Activated CD8-positive, alpha-beta T cell treated with anti-CD3 and anti-CD28 coated beads for 36 hours (primary cell): Measurements from ENCODE around the gene ERBB2. TPM values are rescaled to one million over a fixed set of nuclear protein-coding genes. Genes with fewer than 3 reads are reported as not detected.
"Not testable (repeated sequence)": the region's sequence is repeated elsewhere in the genome, so short reads cannot be mapped to it uniquely, and the experiment has no call there.

Source experiments
- ATAC-seq: fragments of 200-7000 bp; cut with Tn5 transposase; one replicate; pipeline ENCODE4 v1.10.0; 2021; ENCODE audit warnings: mild to moderate bottlenecking, moderate library complexity
- CTCF ChIA-PET: fragments of 350-600 bp; sonication (Branson Sonifier 250); formaldehyde crosslinking; loops from one replicate; lab custom pipeline; 2021; ENCODE audit warnings: antibody characterized with exemption; lab: Charles Lee
- POLR2A ChIA-PET: fragments of 350-600 bp; sonication (Branson Sonifier 250); formaldehyde crosslinking; loops from one replicate; lab custom pipeline; 2021; ENCODE audit warnings: antibody characterized with exemption; lab: Charles Lee
- DNase-seq: peaks from one replicate; pipeline ENCODE4 v3.0.0-alpha.2; 2020
- H3K27ac Mint-ChIP-seq: one replicate; pipeline ENCODE4 v1.8.0; 2021; ENCODE audit warnings: mild to moderate bottlenecking, mixed read lengths
- H3K27me3 Mint-ChIP-seq: one replicate; pipeline ENCODE4 v1.8.0; 2021; ENCODE audit warnings: mixed read lengths
- H3K36me3 Mint-ChIP-seq: one replicate; pipeline ENCODE4 v1.8.0; 2021; ENCODE audit warnings: low read depth, mixed read lengths
- H3K4me1 Mint-ChIP-seq: one replicate; pipeline ENCODE4 v1.8.0; 2021; ENCODE audit warnings: low read depth, mixed read lengths
- H3K4me3 Mint-ChIP-seq: one replicate; pipeline ENCODE4 v1.8.0; 2021; ENCODE audit warnings: mild to moderate bottlenecking, moderate library complexity, mixed read lengths
- H3K9me3 Mint-ChIP-seq: one replicate; pipeline ENCODE4 v1.8.0; 2021; ENCODE audit warnings: mixed read lengths
- intact Hi-C: fragments of 100-400 bp; cut with micrococcal nuclease; formaldehyde crosslinking; loops from one replicate; pipeline ENCODE4 v1.10.0; 2022
- total RNA-seq, 2 experiments: library from RNA; stranded (reverse); gene quantifications; one replicate each; pipeline ENCODE4 v1.2.3, GENCODE V29; 2021
- TF ChIP-seq, protein P1 (sequence below): fragments of 200-600 bp; IDR thresholded peaks from one replicate; pipeline ENCODE4 v1.8.0; 2022; ENCODE audit warnings: antibody characterized with exemption, mild to moderate bottlenecking

Gene ERBB2
- total RNA-seq, 2 experiments from 2014 or later = 5.2 TPM

- ChIA-PET CTCF (interaction anchor here (1.0 to 2.6 kb wide), 4 partner anchors 35 to 398 kb away, joined by 3 to 9 read pairs (median 4); no protein-coding TSS in a partner anchor), POLR2A (interaction anchor here (0.7 to 2.7 kb wide), 4 partner anchors 13 to 36 kb away, joined by 3 to 15 read pairs (median 4); no protein-coding TSS in a partner anchor)
- peak overlapping the region; percentile 93 for H3K4me3 Mint-ChIP-seq
- intact Hi-C loops = loop anchor here (5.0 kb wide), 1 partner anchor 43 kb away; the partner anchor contains the start of gene MIEN1
- no peaks in the 10 kb centered on the region for H3K9me3 Mint-ChIP-seq
- H3K36me3 Mint-ChIP-seq = peaks cover 6% of the 10 kb centered on the region
- H3K27me3 Mint-ChIP-seq = no peaks in the 10 kb centered on the region
- DNase-seq (no peak), ATAC-seq (no peak)
- peaks cover 20% of the 10 kb centered on the region for H3K4me1 Mint-ChIP-seq
- H3K27ac Mint-ChIP-seq = peak overlapping the region; percentile 93
- TF ChIP-seq, protein P1, sequence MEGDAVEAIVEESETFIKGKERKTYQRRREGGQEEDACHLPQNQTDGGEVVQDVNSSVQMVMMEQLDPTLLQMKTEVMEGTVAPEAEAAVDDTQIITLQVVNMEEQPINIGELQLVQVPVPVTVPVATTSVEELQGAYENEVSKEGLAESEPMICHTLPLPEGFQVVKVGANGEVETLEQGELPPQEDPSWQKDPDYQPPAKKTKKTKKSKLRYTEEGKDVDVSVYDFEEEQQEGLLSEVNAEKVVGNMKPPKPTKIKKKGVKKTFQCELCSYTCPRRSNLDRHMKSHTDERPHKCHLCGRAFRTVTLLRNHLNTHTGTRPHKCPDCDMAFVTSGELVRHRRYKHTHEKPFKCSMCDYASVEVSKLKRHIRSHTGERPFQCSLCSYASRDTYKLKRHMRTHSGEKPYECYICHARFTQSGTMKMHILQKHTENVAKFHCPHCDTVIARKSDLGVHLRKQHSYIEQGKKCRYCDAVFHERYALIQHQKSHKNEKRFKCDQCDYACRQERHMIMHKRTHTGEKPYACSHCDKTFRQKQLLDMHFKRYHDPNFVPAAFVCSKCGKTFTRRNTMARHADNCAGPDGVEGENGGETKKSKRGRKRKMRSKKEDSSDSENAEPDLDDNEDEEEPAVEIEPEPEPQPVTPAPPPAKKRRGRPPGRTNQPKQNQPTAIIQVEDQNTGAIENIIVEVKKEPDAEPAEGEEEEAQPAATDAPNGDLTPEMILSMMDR = no peak
Measured at GRCh38 chr17:39688945-39689344, 10.9 kb upstream of the ERBB2 start.

DNA sequence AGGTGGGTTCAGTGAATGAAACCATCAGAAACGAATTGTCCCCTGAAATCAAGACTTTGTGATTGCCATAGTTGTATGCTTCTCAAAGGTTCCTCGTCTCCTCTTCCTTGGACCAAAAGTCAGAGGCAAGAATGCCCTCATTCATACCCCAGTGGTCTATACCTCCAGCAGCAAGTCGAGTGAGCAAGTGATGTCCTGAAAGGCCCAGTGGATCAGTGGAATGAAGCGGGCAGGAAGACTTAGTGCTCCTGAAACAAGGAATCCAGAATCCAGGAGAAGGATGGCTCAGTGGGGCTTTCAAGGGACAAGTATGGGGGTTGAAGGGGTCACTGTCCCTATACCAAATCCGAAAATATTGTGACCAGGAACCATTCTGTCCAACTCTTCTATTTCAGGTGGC lies 5.3 kb upstream of the ERBB2 start:
- ChIA-PET CTCF (interaction anchor here (0.6 to 3.2 kb wide), 2 partner anchors 26 to 41 kb away, joined by 4 to 13 read pairs; no protein-coding TSS in a partner anchor), POLR2A (interaction anchor here (1.6 kb wide), 1 partner anchor 18 kb away, joined by 4 read pairs; no protein-coding TSS in a partner anchor)
- Mint-ChIP-seq H3K9me3 (no peaks in the 10 kb centered on the region), H3K27me3 (peaks cover 11% of the 10 kb centered on the region), H3K36me3 (peaks cover 2% of the 10 kb centered on the region), H3K4me1 (peaks cover 1% of the 10 kb centered on the region), H3K27ac (no peak overlapping the region), H3K4me3 (no peak overlapping the region)
- DNase-seq = no peak
- ATAC-seq = no peak
- TF ChIP-seq, protein P1 = no peak
- intact Hi-C loops = no loop called here

DNA sequence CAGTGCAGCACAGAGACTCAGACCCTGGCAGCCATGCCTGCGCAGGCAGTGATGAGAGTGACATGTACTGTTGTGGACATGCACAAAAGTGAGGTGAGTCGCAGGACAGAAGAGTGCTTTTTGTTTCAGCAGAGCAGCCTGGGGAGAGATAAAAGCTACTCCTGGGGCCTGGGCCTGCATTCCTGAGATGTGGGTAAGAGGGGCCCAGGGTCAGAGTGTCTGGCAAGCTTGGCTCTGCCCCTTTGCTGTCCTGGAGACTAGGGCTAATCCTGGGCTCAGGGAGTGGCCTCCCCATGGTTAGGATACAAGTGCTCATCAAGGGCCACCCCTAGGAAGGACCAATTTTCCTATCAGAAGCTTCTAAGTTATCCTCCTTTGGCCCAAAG lies 4.8 kb upstream of the ERBB2 start:
- Mint-ChIP-seq H3K4me3 (no peak overlapping the region), H3K36me3 (peaks cover 2% of the 10 kb centered on the region), H3K9me3 (no peaks in the 10 kb centered on the region), H3K27me3 (peaks cover 14% of the 10 kb centered on the region), H3K4me1 (peaks cover 4% of the 10 kb centered on the region), H3K27ac (no peak overlapping the region)
- ATAC-seq (no peak), DNase-seq (no peak)
- TF ChIP-seq, protein P1 = no peak
- intact Hi-C loops = no loop called here
- CTCF ChIA-PET = interaction anchor here (0.6 to 3.2 kb wide), 2 partner anchors 26 to 41 kb away, joined by 4 to 13 read pairs; no protein-coding TSS in a partner anchor
- POLR2A ChIA-PET = interaction anchor here (1.6 kb wide), 1 partner anchor 18 kb away, joined by 4 read pairs; no protein-coding TSS in a partner anchor

DNA sequence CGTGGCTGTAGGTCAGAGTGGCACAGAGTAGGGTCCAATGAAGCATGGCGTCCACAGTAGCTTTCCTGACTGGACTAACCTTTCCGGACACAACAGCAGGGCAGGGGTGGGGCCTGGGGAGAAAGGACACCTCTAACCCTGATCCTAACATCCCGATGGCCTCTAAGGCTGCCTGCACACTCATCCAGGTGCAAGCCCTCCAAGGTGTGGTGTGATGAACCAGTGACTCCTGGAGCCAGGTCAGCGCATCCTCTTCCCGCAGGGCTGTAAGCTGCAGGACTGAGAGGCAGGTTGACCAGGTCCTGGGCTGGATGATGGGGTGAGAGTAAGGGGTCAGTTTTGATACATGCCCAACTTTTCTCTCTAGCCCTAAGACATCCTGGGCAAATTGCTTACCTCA lies 3.1 kb upstream of the ERBB2 start:
- TF ChIP-seq, protein P1 = no peak
- CTCF ChIA-PET = interaction anchor here (0.6 to 3.2 kb wide), 3 partner anchors 14 to 73 kb away, joined by 3 to 13 read pairs (median 3); no protein-coding TSS in a partner anchor
- peaks cover 26% of the 10 kb centered on the region for H3K27me3 Mint-ChIP-seq
- H3K4me1 Mint-ChIP-seq = peaks cover 6% of the 10 kb centered on the region
- H3K4me3 Mint-ChIP-seq = no peak overlapping the region
- H3K36me3 Mint-ChIP-seq = peaks cover 2% of the 10 kb centered on the region
- no peak for ATAC-seq
- intact Hi-C loops = no loop called here
- POLR2A ChIA-PET = no interaction called here
- no peak overlapping the region for H3K27ac Mint-ChIP-seq
- no peaks in the 10 kb centered on the region for H3K9me3 Mint-ChIP-seq
- DNase-seq = no peak

DNA sequence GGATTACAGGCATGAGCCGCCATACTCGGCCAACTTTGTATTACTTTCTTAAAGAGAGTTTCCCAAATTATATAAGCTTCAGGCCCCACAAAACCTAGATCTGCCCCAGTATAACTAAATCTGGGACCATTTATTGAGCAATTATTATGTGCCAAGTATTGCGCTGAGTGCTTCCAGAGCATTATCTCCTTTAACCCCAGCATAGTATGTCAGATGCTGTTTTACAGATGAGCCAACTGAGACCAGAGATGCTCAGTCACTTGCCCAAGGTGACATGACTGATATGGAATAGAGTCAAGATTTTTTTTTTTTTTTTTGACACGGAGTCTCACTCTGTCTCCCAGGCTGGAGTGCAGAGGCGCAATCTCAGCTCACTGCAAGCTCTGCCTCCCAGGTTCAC lies 1.9 kb upstream of the ERBB2 start:
- H3K4me1 Mint-ChIP-seq = peaks cover 6% of the 10 kb centered on the region

GRCh38 chr17:39699157-39699817 lies 577 bp upstream of the ERBB2 start:
- intact Hi-C loops, H3K4me1 Mint-ChIP-seq, H3K36me3 Mint-ChIP-seq, H3K27ac Mint-ChIP-seq, H3K4me3 Mint-ChIP-seq, H3K9me3 Mint-ChIP-seq, DNase-seq, ATAC-seq: not testable (repeated sequence)
- ChIA-PET CTCF (interaction anchor here (1.8 kb wide), 1 partner anchor 77 kb away, joined by 7 read pairs; no protein-coding TSS in a partner anchor), POLR2A (interaction anchor here (1.2 kb wide), 1 partner anchor 30 kb away, joined by 6 read pairs; the partner anchor contains the start of gene MIEN1)
- H3K27me3 Mint-ChIP-seq = peaks cover 29% of the 10 kb centered on the region

More for the DNA sequence above, 1.9 kb upstream of the ERBB2 start:
- H3K27ac Mint-ChIP-seq = no peak overlapping the region
- DNase-seq (no peak), ATAC-seq (no peak)
- peaks cover 2% of the 10 kb centered on the region for H3K36me3 Mint-ChIP-seq
- H3K27me3 Mint-ChIP-seq = peaks cover 29% of the 10 kb centered on the region
- no peak overlapping the region for H3K4me3 Mint-ChIP-seq
- CTCF ChIA-PET = interaction anchor here (3.2 kb wide), 1 partner anchor 44 kb away, joined by 13 read pairs; no protein-coding TSS in a partner anchor
- H3K9me3 Mint-ChIP-seq = no peaks in the 10 kb centered on the region
- intact Hi-C loops = no loop called here
- POLR2A ChIA-PET = no interaction called here
- TF ChIP-seq, protein P1 = no peak
